Panc1 (cell line): ENCODE measurements around the gene C11orf54.

Experiments used
- REST ChIP-seq, 2 experiments: IDR thresholded peaks; 2 replicates each; pipeline ENCODE4 v1.6.1; 2011 to 2012; ENCODE audit warnings: low read depth in 2 of 2, control low read depth in 1 of 2, low read length in 1 of 2, mild to moderate bottlenecking in 1 of 2, moderate library complexity in 1 of 2; ENCODE audit not compliant: insufficient read depth in 1 of 2
- SIN3A ChIP-seq: IDR thresholded peaks from 2 replicates; pipeline ENCODE4 v1.6.1; 2012; ENCODE audit warnings: low read depth, mild to moderate bottlenecking, low read length, moderate library complexity, borderline replicate concordance; ENCODE audit not compliant: insufficient read depth
- TCF7L2 ChIP-seq: IDR thresholded peaks from 2 replicates; pipeline ENCODE4 v1.6.1; 2011; ENCODE audit warnings: mild to moderate bottlenecking, low read depth, low read length, inconsistent platforms
- TF ChIP-seq, protein P1 (sequence below): fragments of 450-650 bp; IDR thresholded peaks from 2 replicates; pipeline ENCODE4 v1.5.1; 2017; ENCODE audit warnings: mild to moderate bottlenecking

- TF ChIP-seq, protein P1, sequence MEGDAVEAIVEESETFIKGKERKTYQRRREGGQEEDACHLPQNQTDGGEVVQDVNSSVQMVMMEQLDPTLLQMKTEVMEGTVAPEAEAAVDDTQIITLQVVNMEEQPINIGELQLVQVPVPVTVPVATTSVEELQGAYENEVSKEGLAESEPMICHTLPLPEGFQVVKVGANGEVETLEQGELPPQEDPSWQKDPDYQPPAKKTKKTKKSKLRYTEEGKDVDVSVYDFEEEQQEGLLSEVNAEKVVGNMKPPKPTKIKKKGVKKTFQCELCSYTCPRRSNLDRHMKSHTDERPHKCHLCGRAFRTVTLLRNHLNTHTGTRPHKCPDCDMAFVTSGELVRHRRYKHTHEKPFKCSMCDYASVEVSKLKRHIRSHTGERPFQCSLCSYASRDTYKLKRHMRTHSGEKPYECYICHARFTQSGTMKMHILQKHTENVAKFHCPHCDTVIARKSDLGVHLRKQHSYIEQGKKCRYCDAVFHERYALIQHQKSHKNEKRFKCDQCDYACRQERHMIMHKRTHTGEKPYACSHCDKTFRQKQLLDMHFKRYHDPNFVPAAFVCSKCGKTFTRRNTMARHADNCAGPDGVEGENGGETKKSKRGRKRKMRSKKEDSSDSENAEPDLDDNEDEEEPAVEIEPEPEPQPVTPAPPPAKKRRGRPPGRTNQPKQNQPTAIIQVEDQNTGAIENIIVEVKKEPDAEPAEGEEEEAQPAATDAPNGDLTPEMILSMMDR = no peak
- no peak for TF ChIP-seq TCF7L2
- TF ChIP-seq REST (IDR thresholded peaks at IDR 0.05; ENCODE audit: insufficient read depth in 1 of 2, low read depth in 2 of 2, low read length in 1 of 2) = no peak
- TF ChIP-seq SIN3A = no peak
Measured at GRCh38 chr11:93734427-93735222, 6.8 kb upstream of the C11orf54 start.
